LHCN-M2 (cell line): ENCODE data around the gene TNFAIP8L1. TPM values are rescaled to one million over a fixed set of nuclear protein-coding genes. Genes with fewer than 3 reads are reported as not detected.
A peak's percentile ranks its signal among the peaks of the same experiment; 100 is the strongest.
"Not testable (repeated sequence)": the region's sequence is repeated elsewhere in the genome, so short reads cannot be mapped to it uniquely, and the experiment has no call there.

ENCODE experiments used
- DNase-seq: peaks from one replicate; pipeline ENCODE4 v3.0.0-alpha.2; 2012; ENCODE audit warnings: low read depth
- polyA plus RNA-seq: library from polyadenylated mRNA; unstranded; fragments of >200 nt; gene quantifications from one replicate; pipeline ENCODE4 v1.2.1, GENCODE V29; 2012; ENCODE audit warnings: missing spikeins
- total RNA-seq: library from RNA; depleted of rRNA; stranded (reverse); fragments of >200 nt; gene quantifications from 2 replicates; pipeline ENCODE4 v1.2.3, GENCODE V29; 2014; rRNA removed

The TNFAIP8L1 gene
- 9.2 and 11.4 TPM in 2 replicates for total RNA-seq
- 7.7 TPM for polyA plus RNA-seq

DNA sequence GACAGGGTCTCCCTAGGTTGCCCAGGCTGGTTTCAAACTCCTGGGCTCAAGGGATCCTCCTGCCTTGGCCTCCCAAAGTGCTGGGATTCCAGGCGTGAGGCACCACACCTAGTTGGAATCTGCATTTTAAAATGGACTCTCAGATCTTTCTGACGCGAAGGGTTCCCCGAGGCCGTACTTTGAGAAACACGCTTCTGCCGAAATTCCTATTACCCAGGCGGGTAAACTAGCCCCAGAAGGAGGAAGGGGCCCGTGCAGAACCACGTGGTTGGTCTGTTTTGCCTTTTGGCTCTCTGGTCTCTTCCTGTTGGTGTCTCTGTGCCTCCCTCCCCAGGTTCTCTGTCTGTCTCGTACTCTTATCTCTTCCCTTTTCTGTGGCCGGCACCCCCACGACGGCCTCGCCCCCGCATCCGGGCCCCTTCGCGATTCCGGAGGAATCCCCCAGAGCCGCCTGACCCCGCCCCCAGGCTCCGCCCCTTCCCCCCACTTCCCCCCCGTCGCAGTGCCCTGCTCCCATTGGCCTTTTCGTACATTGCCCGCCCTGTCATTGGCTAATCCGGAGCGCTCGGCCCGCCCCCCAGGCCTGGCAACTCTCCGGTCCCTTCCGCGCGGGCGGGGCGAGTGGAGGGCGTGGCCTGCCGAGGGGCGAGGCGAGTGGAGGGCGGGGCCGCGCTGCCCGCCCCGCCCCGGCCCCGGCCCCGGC lies at the start of gene TNFAIP8L1:
TNFAIP8L1 (plus strand) TSS at position 689 of the 703 bp plus-strand sequence. CDS start 12,354 bp downstream, outside the sequence.
- peak; percentile 94 for DNase-seq

DNA sequence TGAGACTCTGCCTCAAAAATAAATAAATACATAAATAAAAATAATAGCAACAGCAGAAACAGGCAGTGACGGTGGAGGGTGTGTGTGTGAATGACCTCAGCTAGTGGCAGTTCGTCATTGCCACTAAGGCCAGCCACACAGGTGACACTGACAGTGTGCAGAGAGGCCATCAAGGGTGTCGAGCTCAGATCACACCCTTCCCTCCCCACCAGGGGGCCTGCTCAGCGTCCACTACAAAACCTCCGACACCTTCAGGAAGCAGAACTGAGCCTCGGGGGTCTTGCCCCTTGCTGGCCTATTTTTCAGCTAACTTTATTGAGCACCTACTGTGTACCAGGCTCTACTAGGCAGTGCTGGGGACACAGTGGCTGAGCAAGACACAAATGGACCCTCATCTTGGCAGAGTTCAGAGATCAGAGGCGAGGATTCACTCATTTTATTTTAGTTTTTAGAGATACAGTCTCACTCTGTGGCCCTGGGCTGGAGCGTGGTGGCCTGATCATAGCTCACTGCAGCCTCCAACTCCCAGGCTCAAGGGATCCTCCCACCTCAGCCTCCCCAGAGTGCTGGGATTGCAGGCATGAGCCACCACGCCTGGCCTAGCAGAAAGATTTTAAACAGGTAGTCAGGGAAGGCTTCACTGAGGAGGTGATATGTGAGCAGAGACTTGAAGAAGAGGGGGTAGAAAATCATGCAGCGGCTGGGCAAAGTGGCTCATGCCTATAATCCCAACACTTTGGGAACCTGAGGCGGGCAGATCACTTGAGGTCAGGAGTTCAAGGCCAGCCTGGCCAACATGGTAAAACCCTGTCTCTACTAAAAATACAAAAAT lies 49.5 kb upstream of the TNFAIP8L1 start:
- DNase-seq: no peak

DNA sequence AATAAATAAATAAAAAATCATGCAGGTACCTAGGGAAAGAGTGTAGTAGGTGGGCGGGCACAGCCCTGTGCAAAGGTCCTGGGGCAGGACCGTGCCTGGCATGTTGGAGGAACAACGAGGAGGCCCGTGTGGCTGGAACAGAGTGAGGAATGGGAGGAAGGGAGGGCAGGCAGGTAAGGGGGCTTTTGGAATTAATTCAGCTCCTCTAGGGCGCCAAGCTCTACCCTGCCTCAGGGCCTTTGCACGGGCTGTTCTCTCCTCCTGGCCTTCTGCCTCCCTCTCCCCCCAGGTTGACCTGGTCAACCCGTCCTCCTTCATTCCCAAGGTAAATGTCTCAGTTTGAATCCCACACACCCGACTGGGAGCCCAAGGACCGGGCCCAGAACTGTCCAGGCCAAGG lies 48.8 kb upstream of the TNFAIP8L1 start:
- DNase-seq: no peak

DNA sequence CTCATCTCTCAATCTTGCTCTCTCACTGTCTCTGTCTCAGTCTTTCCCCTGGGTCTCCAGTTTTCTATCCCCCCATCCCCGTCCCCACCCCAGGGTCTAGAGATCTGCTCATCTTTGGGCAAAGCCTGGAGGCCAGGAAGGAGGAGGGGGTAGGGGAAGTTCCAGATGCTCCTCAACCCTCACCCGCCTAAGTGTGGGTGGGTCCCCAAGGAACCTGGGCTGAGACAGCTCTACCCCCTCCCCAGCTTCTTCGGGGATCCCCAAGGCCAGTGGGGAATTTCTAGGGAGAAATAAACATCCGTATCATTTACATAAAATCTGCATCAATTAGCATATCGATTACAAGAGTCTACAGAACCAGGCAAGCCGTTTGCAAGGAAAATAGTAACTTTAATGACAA lies 48.0 kb upstream of the TNFAIP8L1 start:
- DNase-seq: no peak

DNA sequence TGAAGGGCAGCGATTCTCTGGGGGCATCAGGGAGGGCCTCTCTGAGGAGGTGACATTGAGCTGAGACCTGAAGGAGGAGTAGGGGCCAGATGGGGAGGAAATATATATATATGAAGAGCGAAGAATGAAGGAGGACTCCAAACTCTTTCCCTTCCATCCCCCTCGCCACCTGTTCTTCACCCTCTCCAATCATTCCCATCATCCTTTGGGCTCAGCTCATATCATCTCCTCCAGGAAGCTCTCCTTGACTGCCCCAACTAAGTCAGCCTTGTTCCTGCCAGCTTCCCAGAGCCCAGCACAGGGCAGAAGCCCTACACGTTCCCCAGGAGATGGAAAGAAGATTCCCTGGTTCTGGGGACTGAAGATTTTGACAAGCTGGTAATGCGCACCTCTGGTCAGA lies 46.9 kb upstream of the TNFAIP8L1 start:
- DNase-seq: no peak

DNA sequence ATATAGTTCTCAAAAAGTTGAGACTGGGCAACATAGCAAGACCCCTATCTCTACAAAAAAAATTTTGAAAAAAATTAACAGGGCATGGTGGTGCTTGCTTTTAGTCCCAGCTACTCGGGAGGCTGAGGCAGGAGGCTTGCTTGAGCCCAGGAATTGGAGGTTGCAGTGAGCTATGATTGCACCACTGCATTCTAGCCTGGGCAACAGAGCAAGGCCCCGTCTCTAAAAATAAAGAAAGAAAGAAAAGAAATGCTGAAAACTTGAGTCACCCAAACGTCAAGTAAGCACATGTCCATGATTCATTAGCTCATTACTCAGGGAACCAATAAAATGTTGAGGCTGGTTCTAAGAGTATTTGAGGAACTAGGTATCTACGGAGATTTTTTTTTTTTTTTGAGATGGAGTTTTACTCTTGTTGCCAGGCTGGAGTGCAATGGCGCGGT lies 45.9 kb upstream of the TNFAIP8L1 start:
- DNase-seq: peak; percentile 70

DNA sequence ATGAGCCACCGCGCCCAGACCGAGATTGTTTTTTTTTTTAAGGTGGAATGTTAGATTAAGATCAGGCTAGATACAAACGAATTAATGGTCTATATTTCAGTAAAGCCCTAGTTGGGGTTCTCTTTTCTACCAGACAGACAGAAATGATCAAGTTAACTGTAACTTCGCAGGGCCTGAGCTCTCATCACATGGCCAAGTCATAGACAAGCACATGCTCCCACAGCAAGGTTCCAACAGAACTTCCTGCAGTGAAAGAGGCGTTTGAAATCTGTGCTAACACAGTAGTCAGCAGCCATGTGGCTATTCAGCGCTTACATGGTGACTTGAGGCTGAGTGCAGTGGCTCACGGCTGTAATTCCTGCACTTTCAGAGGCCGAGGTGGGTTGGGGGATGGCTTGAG lies 45.1 kb upstream of the TNFAIP8L1 start:
- no peak for DNase-seq

DNA sequence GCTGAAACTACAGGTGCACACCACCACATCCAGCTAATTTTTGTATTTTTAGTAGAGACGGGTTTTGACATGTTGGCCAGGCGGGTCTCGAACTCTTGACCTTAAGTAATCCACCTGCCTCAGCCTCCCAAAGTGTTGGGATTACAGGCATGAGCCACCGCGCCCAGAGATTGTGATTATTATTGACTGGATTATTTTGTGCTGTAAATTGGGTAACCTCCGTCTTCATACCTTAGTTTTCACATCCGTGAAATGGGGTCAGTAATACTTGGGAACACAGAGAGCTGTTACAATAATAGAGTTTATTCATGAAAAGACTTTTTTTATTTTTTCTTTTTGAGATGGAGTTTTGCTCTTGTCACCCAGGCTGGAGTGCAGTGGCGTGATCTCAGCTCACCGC lies 44.2 kb upstream of the TNFAIP8L1 start:
- not testable (repeated sequence) for DNase-seq

DNA sequence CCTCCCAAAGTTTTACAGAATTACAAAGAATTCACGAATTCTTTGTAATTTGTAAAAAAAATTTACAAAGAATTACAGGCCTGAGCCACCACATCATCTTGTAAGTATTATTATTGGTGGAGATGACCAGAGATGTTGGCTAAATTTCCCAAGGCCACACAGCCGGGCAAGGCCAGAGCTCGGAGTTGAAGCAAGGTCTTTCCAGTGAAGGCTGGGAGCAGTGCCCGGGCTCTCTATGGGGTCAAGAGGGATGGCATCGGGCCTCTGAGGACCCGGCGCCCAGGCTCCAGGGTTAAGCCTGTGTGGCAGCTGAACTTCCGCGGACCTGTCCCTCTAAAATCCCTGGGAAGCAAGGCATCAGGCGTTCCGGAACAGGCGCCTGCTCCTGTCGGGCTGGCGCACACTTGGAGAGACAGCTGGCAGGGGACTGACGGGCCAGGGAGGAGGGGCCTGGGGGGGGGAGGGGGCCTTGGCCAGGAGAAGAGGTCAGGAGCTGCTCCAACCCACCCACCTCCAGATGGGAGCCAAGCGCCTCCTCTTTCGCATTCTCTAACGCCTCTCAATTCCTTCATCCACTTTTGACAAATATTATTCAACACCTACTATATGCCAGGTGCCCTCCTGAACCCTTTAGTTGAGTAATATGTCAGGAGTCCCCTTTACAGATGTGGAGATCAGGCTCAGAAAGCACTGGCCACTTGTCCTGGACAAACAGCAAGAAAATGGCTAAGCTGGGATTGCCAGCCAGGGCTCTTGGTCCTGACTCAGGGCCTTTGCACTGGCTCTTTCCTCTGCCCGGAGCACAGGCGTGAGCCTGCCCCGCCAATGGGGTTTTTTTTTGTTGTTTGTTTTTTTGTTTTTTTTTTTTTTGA lies 43.0 kb upstream of the TNFAIP8L1 start:
- DNase-seq: peak; percentile 50

DNA sequence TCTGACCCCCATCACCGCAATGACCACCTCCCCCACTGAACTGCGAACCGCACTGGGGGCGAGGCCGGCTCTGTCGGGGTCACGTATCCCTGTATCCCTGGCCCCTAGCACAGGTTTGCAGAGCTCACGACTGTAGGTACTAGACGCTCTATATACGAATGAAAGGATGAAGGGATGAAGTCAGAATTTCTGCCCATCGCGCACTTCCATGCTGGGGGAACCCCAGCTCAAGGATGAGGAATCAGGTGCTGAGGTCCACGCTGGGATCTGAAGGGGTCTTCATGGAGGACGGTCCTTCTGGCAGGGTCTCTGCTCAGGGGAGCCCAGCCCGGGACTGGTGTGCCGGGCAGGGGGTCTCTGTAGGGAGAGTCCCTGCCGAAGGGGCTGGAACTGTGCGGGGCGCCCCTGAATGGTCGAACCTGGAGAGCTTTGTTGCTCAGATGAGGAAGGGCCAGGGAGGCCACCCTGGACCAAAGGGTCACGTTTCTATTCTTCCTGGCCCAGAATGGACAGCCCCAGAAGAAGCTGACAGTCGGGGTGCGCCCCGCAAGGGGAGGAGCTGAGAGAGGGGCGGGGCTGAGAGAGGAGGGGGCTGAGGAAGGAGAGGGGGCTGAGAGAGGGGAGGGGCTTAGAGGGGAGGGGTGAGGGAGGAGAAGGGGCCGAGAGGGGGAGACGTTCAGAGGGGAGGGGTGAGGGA lies 41.9 kb upstream of the TNFAIP8L1 start:
- DNase-seq: peak; percentile 27

DNA sequence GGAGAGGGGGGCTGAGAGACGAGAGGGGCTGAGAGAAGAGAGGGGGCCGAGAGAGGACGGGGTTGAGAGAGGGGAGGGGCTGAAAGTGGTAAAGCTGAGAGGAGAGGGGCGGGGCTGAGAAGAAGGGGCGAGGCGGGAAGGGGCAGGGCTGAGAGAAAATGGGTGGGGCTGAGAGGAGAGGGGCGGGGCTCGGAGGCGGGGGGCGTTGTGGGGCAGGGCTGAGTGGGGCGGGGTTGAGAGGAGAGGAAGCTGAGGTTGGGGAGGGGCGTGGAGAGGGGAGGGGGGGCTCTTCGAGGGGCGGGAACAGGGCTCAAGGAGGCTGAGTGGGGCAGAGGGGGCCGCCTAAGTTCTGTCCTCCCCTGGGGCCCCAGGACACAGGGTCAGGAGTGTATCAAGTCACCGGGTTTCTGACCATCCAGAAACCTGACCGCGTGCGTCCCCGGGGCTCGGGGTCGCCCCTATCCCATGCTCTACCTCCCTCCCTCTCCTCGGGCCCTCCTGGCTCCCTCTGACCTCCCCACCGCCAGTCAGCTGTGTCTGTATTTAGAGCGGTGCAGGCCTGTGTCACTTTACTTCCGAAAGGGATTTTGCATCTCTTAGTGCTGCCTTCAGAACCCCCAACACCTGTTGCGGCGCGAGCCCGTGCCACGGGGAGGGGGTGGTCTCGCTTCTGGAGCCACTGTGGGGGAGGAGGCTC lies 41.2 kb upstream of the TNFAIP8L1 start:
- peak; percentile 63 for DNase-seq

DNA sequence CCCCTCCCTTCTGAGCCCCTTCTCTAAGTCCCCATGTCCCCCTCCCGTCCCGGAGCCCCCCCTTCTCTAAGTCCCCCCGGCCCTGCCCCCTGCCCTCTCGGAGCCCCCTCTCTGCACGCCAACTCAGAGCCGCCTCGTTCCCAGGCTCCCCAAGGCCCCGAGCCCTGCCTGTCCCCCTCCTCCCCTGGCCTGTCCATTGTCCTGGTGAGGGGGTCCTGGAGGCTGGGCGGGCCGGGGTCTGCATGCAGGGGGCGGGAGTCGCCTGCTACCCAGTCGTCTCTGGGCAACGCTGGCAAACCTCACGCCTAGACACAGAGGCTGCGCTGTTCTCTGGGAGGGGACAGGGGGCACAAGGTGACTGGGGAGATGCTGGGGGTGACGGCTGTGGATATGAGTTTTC lies 40.6 kb upstream of the TNFAIP8L1 start:
- no peak for DNase-seq

DNA sequence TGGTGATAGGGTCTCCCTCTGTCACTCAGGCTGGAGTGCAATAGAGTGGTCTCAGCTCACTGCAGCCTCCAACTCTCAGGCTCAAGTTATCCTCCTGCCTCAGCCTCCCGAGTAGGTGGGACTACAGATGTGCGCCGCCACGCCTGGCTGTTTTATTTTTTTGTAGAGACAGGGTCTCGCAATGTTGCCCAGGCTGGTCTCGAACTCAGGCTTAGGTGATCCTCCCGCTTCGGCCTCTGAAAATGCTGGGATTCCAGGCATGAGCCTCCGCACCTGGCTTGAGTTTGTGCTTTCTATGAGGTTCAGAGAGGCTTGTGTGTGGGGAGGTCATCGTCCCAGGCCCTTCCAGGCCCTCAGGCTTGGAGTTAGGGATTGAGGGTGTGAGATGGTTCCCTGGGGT lies 39.2 kb upstream of the TNFAIP8L1 start:
- no peak for DNase-seq

DNA sequence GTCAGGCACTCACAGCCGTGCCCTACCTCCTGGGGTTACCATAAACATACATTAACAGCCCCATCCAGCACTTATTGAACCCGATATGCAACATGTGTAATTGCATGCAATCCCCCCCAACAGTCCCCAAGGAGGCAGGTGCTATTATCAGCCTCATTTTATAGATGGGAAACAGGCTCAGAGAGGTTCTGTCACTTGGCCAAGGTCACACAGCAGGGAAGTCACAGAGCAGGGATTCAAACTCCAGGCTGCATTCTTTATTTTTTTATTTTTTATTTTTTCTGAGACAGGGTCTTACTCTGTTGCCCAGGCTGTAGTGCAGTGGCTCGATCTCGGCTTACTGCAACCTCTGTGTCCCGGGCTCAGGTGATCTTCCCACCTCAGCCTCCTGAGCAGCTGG lies 38.4 kb upstream of the TNFAIP8L1 start:
- no peak for DNase-seq

DNA sequence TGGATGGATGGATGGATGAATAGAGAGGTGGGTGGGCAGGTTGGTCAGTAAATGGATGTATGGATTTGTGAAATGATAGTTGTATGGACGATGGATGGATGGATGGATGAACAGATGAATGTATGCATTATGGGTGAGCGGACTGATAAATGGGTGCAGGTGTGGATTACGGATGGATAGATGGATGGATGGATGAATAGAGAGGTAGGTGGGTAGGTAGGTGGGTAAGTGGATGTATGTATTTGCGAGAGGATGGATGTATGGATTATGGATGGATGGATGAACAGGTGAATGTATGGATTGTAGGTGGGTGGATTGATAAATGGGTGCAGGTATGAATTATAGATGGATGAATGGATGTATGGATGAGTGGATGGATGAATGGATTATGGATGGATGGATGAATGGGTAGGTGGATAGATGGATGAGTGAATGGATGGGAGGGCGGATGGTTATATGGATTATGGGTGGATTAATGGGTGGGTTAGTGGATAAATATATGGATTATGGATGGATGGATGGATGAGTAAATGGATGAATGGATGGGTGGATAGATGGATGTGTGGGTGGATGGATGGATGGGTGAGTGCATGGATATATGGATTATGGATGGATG lies 37.0 kb upstream of the TNFAIP8L1 start:
- DNase-seq: no peak

DNA sequence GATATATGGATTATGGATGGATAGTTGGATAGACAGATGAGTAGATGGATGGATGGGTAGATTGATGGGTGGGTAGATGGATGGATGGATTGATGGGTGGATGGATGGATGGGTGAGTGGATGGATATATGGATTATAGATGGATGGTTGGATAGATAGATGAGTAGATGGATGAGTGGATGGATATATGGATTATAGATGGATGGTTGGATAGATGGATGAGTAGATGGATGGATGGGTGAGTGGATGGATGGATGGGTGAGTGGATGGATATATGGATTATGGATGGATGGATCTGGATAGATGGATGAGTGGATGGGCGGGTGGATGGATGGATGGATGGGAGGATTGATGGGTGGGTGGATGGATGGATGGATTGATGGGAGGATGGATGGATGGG lies 36.4 kb upstream of the TNFAIP8L1 start:
- no peak for DNase-seq

DNA sequence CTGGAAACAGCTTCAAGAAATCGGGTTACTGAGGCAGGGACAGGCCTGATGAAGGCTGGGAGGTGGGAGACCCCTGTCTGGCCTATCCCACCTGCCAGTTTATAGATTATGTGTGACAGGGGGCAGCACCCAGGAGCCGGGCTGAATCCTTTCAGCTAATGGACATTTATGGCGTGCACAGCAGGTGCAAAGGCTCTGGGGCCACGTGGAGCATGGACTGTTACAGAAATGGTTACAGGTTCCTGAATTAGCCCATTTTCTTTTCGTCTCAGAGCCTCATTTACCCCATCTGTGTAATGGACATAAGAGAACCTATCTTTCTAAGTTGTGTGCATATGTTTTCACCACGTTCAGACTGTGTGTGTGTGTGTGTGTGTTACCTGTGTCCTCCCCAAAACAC lies 34.4 kb upstream of the TNFAIP8L1 start:
- DNase-seq: no peak

DNA sequence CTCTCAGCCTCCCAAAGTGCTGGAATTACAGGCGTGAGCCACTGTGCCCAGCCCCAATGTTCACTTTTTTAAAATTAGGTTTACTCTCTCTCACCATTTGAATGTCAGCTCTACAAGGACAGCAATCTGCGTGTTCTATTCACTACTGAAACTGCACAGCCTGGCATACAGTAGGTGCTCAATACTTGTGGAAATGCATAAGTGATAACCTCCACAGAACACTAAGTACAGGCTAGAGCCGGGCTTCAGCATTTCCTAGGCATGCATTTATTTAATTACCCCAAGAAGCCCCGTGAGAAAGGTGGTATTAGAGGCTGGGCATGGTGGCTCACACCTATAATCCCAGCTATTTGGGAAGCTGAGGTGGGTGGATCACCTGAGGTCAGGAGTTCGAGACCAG lies 33.1 kb upstream of the TNFAIP8L1 start:
- no peak for DNase-seq

DNA sequence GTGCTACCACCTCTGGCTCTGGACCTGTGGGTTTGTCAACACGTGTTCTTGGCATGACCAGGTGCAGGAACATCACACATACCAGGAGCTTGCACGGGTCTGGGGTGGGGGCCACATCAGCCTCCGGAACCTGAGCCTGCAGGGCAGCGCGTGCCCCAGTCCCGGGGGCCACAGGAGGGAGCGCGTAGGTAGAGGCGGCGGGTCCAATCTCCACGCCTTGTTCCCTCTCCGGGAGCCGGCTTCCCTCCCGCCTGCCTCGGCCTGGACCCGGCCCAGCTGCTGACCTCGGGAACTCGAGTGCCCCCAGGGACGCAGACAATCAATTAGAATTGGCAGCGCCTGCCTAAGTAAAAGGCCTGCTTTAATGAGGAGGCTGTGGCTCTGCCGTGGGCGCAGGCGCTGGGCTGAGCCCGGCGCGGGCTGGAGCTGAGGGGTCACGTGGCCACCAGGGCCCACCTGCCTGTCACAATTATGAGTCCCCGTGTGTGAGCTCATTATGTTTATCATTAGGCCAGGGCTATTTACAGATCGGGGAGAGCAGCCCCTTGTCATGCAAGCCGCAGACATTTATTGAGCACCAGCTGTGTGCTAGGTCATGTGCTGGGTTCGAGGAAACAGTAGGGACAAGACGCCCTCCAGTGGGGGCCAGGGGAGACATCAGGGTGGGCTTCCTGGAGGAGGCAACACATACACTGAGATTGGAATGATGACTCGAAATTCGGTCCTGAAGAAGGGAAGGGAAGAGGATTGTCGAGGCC lies 32.2 kb upstream of the TNFAIP8L1 start:
- DNase-seq: peak; percentile 39
